COLO829 (cell line): ENCODE measurements around the gene ACTRT3.

Source experiments
- DNase-seq: peaks from one replicate; pipeline ENCODE4 v3.0.0; 2012; ENCODE audit warnings: low spot score

ACTRT3 gene

DNA sequence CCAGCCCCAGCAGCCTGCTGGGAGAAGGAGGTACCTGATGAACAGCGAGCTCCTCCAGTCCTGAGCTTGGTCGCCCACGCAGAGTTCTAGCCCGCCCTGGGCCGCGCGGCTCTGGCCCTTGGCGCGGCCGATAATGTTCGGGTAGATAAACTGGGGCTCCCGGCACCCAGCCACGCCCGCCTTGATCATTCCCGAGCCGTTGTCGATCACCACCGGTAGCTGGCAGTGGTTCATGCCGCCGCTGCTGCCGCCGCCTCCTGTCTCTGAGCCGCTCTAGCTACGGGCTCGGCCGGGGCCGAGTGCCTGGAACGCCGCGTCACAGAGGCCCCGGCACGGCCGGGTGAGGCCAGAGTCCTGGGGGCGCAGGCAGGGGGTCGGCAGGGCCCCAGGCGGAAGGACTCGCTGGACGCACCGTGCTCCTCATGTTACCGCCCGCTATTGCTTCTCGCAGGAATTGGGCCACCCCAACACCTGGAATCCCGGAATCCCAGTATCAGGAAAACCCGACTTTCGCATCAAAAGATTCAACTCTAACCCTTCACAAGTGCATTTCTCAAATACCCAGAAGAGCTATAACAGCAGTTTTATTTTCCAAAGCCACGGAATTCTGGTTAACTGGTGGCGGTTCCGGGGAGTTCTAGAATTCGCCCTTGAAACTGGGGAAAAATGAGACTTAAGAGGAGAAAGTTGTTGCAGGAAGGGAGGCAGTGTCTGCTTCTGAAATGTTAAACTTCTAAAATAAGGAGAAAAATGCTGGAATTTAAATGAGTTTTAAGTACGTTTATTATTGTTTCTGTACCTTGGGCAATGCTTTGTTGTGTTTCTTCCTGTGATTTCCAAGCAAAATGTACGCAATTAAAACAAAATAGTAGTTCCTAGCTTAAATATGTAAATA, at the start of gene ACTRT3:
Gene ACTRT3, minus strand, starts transcription at position 275 of the 895 bp plus-strand sequence. Its CDS starts 41 bp downstream, at position 234.
- DNase-seq, result peak; percentile 20

DNA sequence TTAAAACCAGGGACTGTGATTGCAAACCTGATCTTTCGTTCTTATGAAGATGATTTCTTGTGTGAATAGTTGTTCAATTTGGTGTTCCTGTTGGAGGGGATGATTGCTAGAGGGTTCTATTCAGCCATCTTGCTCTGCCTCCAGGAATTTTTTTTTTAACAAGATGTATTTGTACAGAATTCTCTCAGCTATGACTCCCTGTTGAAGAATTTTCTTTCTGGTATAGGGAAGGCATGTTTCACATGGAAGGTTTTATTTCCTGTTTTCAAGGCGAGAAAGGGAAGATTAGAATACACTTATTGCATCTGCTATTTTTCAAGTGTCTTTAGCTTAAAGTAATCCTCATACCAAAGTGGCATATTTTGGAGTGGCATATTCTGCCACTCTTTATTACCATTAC, 49.0 kb upstream of the ACTRT3 start:
- no peak for DNase-seq

DNA sequence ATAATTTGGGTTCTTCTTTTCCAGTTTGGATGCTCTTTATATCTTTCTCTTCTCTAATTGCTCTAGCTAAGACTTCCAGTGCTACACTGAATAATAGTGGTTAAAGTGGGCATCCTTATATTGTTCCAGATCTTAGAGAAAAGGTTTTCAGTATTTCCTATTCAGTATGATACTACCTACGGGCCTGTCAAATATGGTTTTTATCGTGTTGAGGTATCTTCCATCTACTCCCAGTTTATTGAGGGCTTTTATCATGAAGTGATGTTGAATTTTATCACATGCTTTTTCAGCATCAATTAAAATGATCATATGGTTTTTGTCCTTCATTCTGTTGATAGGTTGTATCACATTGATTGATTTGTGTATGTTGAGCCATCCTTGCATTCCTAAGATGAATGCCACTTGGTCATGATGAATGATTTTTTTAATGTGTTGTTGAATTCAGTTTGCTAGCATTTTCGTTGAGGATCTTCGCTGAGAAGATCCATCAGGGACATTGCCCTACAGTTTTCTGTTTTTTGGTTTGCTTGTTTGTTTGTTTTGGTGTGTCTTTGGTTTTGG, 46.3 kb upstream of the ACTRT3 start:
- no peak for DNase-seq

DNA sequence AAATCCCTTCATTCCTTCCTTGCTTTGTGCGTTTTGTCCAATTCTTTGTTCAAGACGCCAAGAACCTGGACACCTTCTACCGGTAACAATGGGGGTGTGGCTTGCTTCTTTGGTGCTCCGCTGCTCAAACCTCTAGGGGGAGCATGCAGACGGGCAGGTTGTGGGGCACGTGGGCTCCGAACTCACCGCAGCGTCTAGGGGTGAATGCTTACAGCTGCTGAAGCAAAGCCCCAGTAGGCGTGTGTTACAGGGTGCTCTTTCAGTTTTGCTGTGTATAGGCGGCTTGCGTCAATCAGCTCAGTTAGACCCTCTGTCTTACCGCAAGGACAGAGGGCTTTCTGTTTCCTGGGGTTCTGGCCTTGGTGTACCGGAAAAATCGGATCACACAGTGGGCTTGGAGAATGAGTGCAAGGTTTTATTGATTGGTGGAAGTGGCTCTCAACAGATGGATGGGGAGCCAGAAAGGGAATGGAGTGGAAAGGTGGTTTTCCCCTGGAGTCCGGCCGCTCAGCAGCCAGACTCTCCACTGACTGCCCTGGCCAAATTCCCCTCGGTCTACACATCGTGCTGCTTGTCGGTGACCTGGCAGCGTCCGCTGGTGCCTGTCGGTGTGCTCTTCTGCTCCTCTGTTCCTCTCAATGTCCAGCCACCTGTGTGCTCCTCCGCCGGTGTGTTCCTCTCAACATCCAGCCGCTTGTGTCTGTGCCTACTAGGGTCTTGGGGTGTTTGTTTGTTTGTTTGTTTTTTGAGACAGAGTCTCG, 44.6 kb upstream of the ACTRT3 start:
- no peak for DNase-seq

DNA sequence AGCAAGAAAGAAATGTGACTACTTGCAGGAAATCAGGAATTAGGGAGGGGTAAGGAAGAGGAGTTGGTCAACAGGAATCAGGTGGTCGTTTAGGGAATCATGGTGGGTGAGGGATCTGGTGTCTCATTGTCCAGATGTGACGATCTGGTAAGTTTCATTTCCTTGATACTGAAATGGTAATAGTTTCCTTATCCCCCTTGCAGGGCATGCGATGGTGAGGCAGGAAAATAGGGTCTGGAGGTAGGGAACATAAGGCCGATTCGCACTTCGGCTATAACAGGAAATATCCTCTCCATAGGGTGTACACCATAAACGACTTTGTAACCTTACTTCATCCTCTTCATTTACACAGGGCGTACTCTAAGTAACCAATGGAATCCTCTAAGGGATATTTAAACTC, 43.9 kb upstream of the ACTRT3 start:
- DNase-seq, result no peak

DNA sequence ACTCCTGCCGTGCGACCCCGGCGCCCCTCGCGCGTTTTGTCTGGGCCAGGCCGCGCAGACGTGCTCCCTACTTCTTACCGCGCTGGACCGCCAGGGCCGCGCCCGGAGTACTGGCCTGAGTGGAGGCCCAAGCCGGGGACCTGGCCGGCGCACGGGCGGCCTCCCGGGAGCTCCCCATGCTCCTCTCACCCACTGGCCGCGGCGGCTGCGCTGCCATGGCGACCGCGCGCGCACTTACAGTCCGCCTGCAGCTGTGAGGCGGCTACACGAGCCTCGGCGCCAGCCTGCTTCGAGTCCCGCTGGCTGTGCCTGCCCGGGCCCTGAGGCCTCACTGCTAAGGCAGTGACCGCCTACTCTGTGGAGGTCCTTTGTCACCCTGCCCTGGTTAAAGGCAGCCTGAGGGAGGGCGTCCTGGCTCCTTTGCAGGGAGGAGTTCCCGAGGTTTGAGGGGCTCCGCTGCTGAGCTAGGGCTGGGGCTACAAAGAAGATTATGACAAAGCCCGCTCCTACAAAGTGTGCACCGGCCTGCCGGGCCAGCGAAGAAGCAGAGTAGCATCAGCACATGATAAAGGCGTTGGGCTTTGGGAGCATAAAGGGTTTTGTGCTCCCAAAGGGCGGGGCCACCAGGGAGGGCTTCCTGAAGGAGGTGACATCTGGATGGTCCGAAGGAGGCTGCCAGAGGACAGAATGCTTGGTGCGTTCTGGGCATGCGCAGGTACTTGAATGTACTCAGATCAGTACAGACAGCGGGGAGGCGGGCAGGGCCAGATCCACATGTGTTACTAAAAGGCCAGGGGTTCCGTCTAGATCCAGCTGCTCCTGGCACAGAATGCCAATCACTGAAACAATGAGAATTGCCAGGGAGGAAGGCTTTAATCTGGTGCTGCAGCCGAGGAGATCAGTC, 43.2 kb upstream of the ACTRT3 start, which contains the start of the genes LRRC34 and LRRIQ4:
Gene LRRC34, minus strand, starts transcription at position 573 of the 904 bp plus-strand sequence. Its CDS starts 356 bp downstream, at position 217.
Gene LRRIQ4, plus strand, starts transcription at position 539 of the 904 bp plus-strand sequence. CDS start 9,052 bp downstream, outside the sequence.
- peak; percentile 55 for DNase-seq

DNA sequence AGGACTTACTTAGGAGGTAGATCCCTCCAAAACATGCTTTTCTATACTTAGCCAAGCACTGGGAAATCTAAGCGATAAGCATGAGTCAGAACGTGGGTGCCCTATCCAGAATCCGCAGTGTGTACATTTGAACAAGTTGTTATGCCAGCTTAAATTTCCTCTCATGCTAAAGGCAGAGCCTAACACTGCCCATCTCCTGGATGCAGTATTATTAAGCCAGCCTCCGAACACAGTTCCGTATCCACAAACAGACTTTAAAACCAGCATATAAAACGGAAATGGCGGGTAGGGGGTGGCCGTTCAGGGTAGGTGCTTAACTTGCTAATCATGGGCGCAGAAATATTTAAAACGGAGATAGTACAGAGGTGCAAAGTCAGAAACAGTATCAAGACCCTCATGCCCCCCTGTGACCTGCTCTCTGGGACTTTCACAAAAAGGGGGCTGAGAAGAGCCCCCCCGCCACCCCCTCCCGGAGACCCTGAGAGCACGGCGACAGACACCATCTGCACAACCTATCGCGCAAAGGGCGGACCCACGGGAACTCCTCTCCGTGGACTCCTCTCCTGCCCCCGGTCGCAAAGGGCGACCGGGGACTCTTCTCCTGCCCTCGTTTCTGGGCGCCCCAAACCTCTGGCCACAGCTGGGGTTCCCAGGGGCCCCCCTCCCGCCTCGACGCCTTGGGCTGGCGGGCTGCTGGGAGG, 42.4 kb upstream of the ACTRT3 start:
- peak; percentile 30 for DNase-seq

DNA sequence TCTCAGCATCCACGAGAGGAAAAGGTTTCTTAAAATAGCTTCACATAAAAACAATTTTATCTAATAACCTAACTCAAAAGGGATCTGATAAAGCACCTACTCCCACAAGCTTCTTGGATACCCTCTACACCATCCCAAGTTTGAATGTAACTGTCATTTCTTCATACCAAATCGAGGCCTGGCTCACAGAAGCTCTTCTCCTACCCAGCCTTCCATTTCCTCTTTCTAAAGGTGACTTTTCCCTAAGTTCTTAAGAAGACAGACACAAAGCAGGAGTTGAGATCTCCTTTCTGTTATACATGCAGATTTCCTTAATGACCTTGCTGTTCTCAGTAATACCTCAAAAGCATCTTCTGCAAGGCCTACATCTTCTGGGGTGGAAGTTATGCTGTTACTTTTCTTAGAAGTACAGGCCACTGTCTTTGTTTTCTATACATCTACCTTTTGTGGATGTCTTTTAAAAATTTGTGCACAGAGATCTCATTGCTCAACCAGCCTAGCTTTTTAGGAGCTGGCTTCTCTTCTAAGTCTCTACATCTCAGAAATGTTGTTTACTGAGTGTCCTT, 40.0 kb upstream of the ACTRT3 start:
- no peak for DNase-seq

DNA sequence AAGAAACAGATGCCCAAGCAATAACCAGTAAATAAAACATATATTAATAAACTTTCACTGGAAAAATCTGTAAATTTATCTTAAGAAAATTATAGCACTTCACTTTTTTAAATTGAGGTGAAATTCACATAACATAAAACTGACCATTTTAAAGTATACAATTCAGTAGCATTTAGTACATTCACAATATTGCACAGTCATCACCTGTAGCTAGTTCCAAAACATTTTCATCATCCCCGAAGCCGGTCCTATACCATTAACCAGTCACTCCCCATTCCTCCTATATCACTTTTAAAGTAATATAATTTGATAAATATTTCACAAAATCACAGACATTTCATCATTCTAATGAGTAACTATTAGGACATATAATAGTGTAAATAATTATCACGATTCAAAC, 35.3 kb upstream of the ACTRT3 start:
- DNase-seq, result no peak

DNA sequence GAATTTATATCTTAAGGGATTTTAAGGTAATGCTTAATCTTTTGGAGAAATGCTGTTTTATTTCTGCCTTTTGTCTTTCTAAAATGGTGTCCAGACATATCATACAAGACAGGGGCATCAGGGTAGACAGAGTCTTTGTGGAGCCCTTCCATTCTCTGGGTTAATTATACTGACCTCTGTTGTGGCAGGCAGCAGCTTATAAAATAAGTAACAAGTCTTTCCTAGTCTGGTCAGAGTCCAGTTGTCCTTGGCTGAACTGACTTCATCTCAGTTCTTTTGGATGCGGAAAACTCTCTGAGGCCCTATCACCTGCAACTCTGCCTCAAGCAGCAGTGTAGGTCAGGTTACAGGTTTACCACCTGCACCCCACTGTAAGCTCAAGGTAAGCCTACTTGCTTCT, 23.0 kb upstream of the ACTRT3 start:
- no peak for DNase-seq

DNA sequence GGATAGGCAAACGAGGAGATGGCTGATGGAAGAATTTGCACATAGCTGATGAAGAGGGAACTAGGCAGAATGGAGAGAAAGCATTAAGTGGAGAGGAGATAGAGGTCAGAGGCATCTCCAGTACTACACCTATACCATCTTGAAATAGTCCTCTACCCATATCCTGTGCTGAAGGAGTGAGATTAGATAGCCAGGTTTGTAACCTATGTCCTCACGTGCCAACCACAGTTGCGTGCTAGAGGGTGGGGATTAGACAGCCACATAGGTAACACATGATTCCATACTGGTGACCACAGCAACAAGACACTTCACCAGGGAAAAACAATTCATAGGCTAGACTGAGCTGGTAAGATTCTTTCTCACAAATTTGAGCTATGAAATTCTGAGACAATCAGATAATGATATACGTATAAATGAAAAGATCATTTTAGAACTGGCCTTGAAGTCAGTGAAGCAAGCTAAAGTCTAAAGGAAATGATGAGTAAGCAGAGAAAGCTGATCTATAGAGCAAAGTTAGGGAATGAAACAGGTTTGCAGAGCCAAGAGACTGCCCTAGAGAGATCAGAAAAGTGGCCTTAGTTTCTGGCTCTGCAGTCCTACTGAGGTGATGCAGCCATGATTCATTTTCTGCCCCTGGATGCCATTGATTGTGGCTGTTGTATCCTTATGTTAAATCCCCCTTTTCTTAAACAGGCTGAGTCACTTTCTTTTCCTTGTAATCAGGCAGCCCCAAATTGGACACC, 21.5 kb upstream of the ACTRT3 start:
- no peak for DNase-seq

DNA sequence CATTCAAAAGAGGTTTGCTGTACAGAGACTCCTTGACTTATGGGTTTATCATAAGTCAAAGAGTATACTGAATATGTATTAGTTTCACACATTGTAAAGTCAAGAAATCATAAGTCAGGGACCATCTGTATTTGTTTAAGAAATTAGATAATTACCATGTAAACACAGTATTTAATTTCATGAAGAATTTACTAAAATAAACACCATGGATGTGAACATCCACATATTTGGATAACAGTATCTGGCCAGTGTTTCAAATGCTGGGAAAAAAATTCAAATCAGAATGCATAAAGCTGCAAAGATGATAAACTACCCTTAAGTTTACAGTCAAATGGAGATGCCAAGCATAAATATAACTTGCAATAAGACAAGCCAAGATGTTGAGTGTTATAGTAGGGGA, 20.9 kb upstream of the ACTRT3 start:
- no peak for DNase-seq

DNA sequence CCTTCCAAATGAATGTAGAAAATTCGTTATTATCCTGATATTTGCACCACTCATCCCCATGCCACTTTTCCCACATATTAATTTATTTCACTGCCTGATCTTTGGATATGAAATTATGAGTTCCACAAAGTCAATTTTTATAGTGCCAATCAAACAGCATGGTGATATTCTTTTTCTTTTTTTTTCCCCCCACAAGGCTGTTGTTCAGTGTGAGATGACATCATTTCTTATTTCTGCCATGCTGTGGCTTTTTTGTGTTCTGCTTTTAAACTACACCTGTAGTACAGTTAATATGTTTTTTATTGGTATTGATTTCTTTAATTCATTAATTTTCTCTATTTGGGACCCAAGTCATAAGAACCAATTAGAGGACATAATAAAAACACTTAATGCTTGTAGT, 18.4 kb upstream of the ACTRT3 start:
- no peak for DNase-seq

DNA sequence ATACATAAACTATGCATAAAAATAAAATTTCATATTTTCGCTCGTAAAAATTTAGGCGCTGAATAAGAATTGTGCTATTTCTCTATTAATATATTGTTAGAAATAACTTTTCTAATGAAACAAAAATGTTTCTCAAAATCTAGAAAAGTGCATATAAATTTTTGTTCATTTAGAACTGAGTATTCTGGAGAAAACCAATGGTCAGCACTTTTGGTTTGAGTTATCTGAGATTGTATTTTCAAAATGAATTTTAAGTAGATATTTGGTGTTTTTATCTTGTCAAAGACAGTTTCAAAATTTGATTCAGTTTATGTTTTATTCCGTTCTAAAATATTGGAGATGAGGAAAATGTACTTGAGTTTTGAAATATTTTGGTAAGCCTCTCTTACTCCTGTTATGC, 17.8 kb upstream of the ACTRT3 start:
- no peak for DNase-seq

DNA sequence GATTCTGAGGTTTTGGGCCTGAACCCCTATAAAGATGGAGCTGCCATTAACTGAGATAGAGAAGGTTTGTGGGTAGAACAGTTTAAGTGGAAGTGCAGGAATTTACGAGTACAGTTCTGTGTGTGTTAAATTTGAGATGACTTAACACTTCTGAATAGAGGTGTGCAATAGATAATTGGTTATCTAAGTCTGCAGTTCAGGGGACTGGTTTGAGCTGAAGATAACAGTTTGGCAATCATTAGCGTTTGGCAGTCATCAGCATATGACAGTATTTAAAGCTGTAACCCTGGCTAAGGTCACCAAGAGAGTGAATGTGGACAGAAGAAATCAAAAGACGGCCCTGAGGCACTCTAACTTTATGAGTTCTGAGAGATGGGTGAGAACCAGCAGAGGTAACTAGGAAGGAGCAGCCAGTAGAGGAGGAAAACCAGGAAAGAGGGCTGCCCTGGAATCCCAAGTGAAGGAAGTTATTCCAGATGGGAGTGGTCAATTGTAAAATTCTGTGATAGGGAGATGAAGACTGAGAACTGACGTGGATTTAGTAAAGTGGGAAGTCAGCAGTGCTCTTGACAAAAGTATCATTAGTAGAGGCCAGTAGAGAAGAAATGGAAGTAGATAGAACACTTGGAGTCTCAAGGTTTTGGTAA, 12.0 kb upstream of the ACTRT3 start:
- DNase-seq, result no peak

DNA sequence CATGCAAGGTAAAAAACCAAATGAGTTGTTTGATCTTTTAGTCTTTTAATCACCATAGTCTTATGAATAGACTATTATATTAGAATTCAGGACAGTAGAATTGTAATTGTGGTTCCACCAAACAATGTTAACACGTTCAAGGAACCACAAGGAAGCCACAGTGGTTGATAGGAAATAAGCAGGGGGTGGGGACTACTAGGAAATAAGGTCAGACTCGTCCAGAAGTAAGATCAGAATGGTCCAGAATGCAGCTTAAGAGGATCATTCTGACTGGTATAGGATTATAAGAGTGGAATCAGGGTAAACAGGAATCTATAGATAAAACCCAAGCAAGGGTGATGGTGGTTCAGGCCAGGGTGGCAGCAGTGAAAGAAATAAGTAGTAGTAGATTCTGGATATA, 11.4 kb upstream of the ACTRT3 start:
- no peak for DNase-seq

DNA sequence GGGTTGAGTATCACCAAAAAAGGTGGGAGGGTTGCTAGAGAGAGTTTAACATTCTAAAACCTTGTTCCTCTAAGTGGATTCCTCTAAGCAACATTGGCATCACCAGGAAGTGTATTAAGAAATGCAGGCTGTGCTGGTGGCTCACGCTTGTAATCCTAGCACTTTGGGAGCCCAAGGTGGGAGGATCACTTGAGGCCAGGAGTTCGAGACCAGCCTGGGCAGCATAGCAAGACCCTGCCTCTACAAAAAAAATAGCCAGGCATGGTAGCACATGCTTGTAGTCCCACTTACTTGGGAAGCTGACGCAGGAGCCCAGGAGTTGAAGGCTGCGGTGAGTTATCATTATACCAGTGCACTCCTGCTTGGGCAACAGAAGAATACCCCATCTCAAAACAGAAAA, 8.5 kb upstream of the ACTRT3 start:
- no peak for DNase-seq

DNA sequence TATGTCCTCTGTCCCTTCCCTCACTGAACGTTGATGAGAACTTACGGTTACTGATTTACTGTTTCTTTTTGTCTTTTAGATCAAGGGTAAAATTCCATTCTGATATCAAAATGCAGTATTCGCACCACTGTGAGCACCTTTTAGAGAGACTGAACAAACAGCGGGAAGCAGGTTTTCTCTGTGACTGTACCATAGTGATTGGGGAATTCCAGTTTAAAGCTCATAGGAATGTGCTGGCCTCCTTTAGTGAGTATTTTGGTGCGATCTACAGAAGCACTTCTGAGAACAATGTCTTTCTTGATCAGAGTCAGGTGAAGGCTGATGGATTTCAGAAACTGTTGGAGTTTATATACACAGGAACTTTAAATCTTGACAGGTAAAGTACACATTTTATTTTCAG, 4.8 kb upstream of the ACTRT3 start:
- DNase-seq, result no peak
